NCI-H82 treated with DMSO at 0.1 percent for 48 hours (cell line): ENCODE data around the gene TMED6.
A peak's percentile ranks its signal among the peaks of the same experiment; 100 is the strongest.

Experiments
- DNase-seq: peaks from one replicate; lab custom pipeline; 2025; ENCODE audit not compliant: unreplicated experiment; lab: John Stamatoyannopoulos, UW

TMED6 gene

GRCh38 chr16:69351309-69352027 lies at the start of gene TMED6:
Gene TMED6, minus strand, starts transcription at chr16:69351786. Its CDS starts 33 bp downstream, at chr16:69351753.
- no peak for DNase-seq

- DNase-seq, result no peak
These were observed 47.8 kb upstream of the TMED6 start for GRCh38 chr16:69399361-69399760.

GRCh38 chr16:69397821-69398521 lies 46.4 kb upstream of the TMED6 start:
- peak; percentile 35 for DNase-seq

DNA sequence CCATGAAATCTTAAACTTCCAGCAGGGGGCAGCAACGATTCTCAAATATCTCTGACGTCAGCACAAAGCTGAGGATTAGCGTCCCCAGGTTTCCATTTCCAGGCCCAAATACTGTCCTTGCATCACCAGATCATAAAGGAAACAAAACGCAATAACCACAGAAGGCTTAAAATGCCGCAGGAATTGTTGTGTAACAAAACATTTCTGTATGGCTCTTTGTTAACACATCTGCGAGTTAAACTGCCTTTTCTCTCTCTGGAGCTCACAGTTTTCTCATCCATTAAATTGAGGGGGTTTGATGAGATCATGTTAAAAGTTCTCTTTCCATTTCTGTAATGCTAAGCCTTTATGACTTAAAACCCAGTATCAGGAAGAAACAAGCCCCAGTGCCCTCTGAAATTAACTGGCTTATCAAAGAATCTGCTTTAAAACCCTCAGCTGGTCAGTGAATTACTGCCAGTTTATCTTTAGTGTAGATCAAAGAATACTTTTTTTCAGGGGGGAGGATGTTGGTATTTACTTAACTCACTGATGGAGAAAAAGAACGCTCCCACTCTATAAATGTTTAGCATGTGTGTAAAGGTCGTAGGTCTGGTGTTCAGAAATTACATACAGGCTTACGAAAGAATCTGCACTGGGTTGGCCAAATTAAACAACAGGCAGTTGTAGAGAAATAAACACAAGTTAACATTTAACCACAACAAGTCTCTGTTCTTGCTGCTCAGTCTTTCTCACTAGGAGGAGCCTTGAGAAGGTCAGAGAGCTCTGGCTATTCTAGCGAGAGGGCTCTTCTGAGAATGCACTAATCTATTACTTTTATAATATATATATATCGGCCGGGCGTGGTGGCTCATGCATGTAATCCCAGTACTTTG lies 44.8 kb upstream of the TMED6 start:
- DNase-seq, result peak; percentile 70

- DNase-seq, result no peak
These were observed 44.2 kb upstream of the TMED6 start for GRCh38 chr16:69395859-69396186.

GRCh38 chr16:69393898-69394849 lies 42.6 kb upstream of the TMED6 start:
- DNase-seq, result peak; percentile 74

GRCh38 chr16:69386596-69386995 lies 35.0 kb upstream of the TMED6 start:
- no peak for DNase-seq

DNA sequence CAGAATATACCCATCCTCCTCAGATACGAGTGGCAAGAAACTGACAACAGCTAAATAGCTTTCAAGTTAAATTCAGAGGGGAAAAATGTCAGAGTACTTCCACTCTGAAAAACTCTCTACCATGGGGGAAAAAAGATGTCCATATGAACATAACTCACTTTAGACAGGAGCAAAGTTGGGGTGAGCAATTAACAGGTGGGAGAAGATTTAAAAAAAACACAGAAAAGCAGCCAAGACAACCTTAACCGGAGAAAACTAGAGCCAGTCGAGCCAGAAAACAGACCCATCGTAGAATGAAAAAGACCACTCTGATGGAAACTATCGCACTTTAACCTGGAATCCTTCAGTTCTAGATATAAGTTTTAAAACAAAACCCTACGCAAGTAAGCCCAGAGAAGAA lies 33.4 kb upstream of the TMED6 start:
- DNase-seq, result no peak

GRCh38 chr16:69382421-69382820 lies 30.8 kb upstream of the TMED6 start:
- DNase-seq, result no peak

DNA sequence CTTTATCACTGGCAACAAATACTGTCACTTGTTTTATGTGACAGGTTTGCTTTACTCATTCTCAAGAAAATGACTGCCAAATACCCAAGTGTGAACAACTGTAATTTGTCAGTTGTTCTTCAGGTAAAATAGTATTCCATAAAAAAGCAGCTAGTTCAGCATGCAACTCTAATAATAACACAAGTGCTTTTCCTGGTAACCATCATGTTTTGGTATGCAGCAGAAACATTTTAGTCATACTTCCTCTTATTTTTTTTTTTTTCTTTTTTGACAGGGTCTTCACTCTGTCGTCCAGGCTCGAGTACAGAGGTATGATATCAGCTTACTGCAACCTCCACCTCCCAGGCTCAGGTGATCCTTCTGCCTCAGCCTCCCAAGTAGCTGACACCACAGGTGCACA lies 29.6 kb upstream of the TMED6 start:
- DNase-seq, result no peak

DNA sequence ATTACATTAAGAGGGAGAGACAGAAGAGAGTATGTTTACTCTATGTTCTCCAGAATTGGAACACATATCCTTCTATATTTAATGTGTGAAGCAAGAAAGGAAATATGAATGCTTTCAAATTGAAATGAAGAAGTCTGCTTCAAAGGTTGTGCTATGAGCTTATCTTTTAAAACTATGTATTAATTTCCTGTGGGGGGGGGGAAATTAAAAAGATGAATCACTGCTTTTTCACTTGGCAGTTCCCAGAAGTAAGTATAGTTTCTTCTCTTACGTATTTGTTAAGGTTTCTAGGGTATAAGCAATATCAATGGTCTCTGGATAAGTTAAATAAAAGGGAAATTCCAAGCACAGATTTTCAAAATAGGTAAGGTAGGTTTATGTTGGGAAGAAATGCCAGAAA lies 27.2 kb upstream of the TMED6 start:
- DNase-seq, result no peak

DNA sequence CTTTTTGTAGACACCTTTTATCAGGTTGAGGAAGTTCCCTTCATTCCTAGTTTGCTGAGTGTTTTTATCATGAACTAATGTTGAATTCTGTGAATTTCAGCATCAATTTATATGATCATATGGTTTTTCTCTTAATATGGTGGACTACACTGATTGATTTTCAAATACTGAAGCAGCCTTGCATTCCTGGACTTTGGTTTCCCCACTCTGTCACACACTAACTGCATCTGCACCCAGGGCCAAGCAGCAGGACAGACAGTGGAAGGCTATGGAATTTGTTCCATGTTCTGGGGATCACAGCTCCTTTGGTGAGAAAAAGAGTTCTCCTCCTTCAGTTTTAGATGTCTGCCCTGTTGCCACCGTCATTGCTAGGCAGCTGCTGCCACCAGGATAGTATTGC lies 26.4 kb upstream of the TMED6 start:
- no peak for DNase-seq

DNA sequence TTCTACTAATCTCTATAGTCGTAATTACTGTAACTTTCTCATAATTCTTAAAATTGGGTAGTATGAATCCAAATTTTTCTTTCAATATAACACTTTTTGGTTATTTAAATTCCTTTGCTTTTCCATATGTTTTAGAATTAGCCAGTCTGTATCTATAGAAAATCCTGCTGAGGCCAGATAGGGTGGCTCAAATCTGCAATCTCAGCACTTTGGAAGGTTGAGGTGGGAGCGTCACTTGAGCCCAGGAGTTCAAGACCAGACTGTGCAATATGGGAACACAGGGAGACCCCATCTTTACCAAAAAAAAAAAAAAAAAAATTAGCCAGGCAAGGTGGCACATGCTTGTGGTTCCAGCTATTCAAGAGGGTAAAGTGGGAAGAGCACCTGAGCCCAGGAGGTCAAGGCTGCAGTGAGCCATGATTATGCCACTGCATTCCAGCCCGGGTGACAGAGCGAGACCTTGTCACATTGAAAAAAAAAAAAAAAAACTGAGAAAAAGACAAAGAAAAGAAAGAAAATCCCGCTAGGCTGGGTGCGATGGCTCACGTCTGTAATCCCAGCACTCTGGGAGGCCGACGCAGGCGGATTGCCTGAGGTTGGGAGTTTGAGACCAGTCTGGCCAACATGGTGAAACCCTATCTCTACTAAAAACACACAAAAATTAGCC lies 24.9 kb upstream of the TMED6 start:
- DNase-seq, result no peak

- DNase-seq, result no peak
These were observed 21.4 kb upstream of the TMED6 start for GRCh38 chr16:69373019-69373418.

DNA sequence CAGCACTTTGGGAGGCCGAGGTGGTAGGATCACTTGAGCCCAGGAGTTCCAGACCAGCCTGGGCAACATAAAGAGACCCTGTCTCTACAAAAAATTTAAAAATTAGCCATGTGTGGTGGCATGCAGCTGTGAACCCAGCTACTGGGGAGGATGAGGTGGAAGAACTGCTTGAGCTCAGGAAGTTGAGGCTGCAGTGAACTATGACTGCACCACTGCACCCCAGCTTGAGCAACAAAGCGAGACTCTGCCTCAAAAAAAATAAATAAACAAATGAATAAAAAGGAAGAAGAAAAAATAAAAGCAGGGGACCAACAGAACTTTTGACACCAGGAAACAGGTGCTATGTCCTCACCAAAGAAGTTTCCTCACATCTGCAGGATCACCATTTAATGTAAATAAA lies 20.0 kb upstream of the TMED6 start:
- no peak for DNase-seq

DNA sequence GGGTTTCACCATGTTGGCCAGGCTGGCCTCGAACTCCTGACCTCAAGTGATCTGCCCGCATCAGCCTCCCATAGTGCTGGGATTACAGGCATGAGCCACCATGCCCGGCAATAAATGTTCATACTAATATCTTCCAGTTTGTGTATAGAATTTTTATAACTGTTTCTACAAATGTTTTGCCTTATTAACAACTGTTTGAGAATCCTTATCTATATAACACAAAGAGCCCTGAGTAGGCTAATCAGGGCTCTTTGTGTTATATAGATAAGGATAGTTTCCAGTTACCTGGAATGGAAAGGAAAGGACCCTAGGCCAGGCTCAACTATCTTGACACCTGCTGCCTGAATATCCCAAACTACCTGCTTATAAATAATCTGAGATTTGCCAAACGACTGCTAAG lies 17.3 kb upstream of the TMED6 start:
- no peak for DNase-seq

- no peak for DNase-seq
These were observed 16.4 kb upstream of the TMED6 start for GRCh38 chr16:69367980-69368379.

DNA sequence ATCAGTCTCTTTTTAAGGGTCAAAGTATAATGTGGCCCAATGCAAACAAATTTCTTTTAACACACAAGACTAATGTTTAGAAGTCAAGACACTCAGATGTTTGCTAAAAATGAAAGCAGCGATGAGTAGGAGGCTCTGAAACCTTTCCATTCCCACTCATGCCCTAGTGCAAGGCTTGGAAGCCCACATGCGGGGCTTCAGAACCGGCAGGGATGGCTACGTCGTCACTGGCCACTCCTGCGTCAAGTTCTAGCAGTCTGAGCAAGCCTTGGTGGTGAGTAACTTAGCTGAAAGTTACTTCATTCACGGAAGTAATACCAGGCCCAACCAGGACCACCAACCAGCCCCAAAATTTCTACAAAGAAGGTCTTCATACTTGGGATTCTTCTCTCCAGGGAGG lies 14.8 kb upstream of the TMED6 start:
- no peak for DNase-seq

- no peak for DNase-seq
These were observed 14.3 kb upstream of the TMED6 start for GRCh38 chr16:69365901-69366300.

GRCh38 chr16:69364088-69364487 lies 12.5 kb upstream of the TMED6 start:
- no peak for DNase-seq
